Psoas muscle (tissue), 8 donors: ENCODE measurements around the gene XRCC3. TPM values are rescaled to one million over a fixed set of nuclear protein-coding genes. Genes with fewer than 3 reads are reported as not detected.

Experiments
- ATAC-seq, 4 donors: fragments of 200-7000 bp; cut with Tn5 transposase; one replicate each; pipeline ENCODE4 v1.9.1; 2020; ENCODE audit warnings: moderate library complexity in 3 of 4, mild to moderate bottlenecking in 2 of 4
- DNase-seq, 2 donors: peaks; one replicate each; pipeline ENCODE4 v3.0.0-alpha.2; 2020
- H3K27ac ChIP-seq: fragments of 200-600 bp; one replicate; pipeline ENCODE4 v1.8.0; 2022
- H3K27me3 ChIP-seq, 3 donors: fragments of 200-600 bp in 1 of 3; one replicate each; pipeline versions ENCODE4 v1.6.1 to v1.8.0; 2013 to 2022; ENCODE audit warnings: low read length in 2 of 3, mild to moderate bottlenecking in 2 of 3, moderate library complexity in 1 of 3; ENCODE audit not compliant: insufficient read depth in 3 of 3
- H3K36me3 ChIP-seq, 2 donors: fragments of 200-600 bp in 1 of 2; one replicate each; pipeline versions ENCODE4 v1.6.1 to v1.8.0; 2013 to 2022; ENCODE audit warnings: low read depth in 1 of 2, mild to moderate bottlenecking in 1 of 2, moderate library complexity in 1 of 2; ENCODE audit not compliant: insufficient read depth in 1 of 2
- H3K4me1 ChIP-seq: fragments of 200-600 bp; one replicate; pipeline ENCODE4 v1.8.0; 2022
- H3K4me3 ChIP-seq: fragments of 200-600 bp; one replicate; pipeline ENCODE4 v1.8.0; 2022; ENCODE audit warnings: mild to moderate bottlenecking
- H3K9me3 ChIP-seq: fragments of 200-600 bp; one replicate; pipeline ENCODE4 v1.8.0; 2022
- CTCF ChIP-seq: fragments of 200-600 bp; IDR thresholded peaks from one replicate; pipeline ENCODE4 v1.8.0; 2022; ENCODE audit warnings: antibody characterized with exemption
- WGBS, 3 donors: extraction: QIAGEN DNeasy Blood & Tissue Kit; methylation state at CpG; one replicate each; pipeline versions ENCODE4 v1.1.6 to v1.1.7; 2013; 5-methylcytosine and 5-hydroxymethylcytosine counted together
- intact Hi-C, 2 donors: fragments of 100-400 bp; cut with DNase I; formaldehyde crosslinking; loops; one replicate each; pipeline versions ENCODE4 v1.11.0 to v1.14.2; 2022
- polyA plus RNA-seq, 3 donors: library from polyadenylated mRNA; stranded (reverse); fragments of 200-250 nt; gene quantifications; one replicate each; pipeline ENCODE4 v1.2.3, GENCODE V29; 2013
- total RNA-seq, 4 donors: library from RNA; stranded (reverse); fragmentation: NEBNext Ultra II Directional in 2 of 4; extraction: Animal tissue kit (Norgen Biotek cat#: 25700) in 2 of 4; gene quantifications; one replicate each; pipeline versions ENCODE4 v1.2.1 to v1.2.4, GENCODE V29; 2021 to 2023
- donor health status: healthy with polysubstance abuse.
- donor health status: DM: no; HTN: no; CAD: no; lungs with moderate emphysema.
- donor health status: Bipolar disorder and iron deficiency.
- donor health status: healthy.
- donor health status: DM: yes; HTN: yes; CAD: no.
- donor health status: DM: no; HTN: no; CAD: no.
- donor health status: DM: no; HTN: no; CAD: no.
- donor health status: DM: yes; HTN: yes; CAD: no.

The XRCC3 gene
- total and polyA plus RNA-seq, 7 donors: 1.00 to 2.5 (median 1.6) TPM

- no peak for TF ChIP-seq CTCF
- no peaks in the 10 kb centered on the region for H3K27me3 ChIP-seq
- ATAC-seq (peak; percentile 80 to 84 (median 84)), DNase-seq (peak; percentile 67 to 89)
- peaks cover 4 to 57% of the 10 kb centered on the region in 2 donors for H3K36me3 ChIP-seq
- WGBS, 3 donors: 33 to 51% (median 36%) methylated on average over 25 of the region's 25 CpGs
- H3K4me1 ChIP-seq: peaks cover 48% of the 10 kb centered on the region
- no peak overlapping the region for H3K4me3 ChIP-seq
- intact Hi-C loops: loop anchor here in 1 of 2 donors (5.0 kb wide), 1 partner anchor 68 kb away; no protein-coding TSS in a partner anchor
- H3K9me3 ChIP-seq: no peaks in the 10 kb centered on the region
- peak overlapping the region; percentile 71 for H3K27ac ChIP-seq
These were observed 15.1 kb downstream of the XRCC3 start for GRCh38 chr14:103699901-103700752.

- ATAC-seq (no peak), DNase-seq (peak; percentile 12 to 51)
- TF ChIP-seq CTCF: no peak
- Histone ChIP-seq H3K27ac (peak overlapping the region; percentile 71), H3K36me3 (peaks cover 4 to 56% of the 10 kb centered on the region in 2 donors), H3K9me3 (no peaks in the 10 kb centered on the region), H3K4me1 (peaks cover 48% of the 10 kb centered on the region), H3K4me3 (no peak overlapping the region), H3K27me3 (no peaks in the 10 kb centered on the region)
- 87 to 94% (median 92%) methylated on average over 16 to 17 of the region's 17 CpGs for WGBS, 3 donors
- intact Hi-C loops: loop anchor here in 1 of 2 donors (5.0 kb wide), 1 partner anchor 67 kb away; no protein-coding TSS in a partner anchor
These were observed 16.0 kb downstream of the XRCC3 start for GRCh38 chr14:103699261-103699661.

GRCh38 chr14:103698380-103699260 is 16.6 kb downstream of the XRCC3 start:
- no peak for TF ChIP-seq CTCF
- peaks cover 6 to 56% of the 10 kb centered on the region in 2 donors for H3K36me3 ChIP-seq
- peak; percentile 15 to 51 for DNase-seq
- H3K27ac ChIP-seq: peak overlapping the region; percentile 71
- no peak overlapping the region for H3K4me3 ChIP-seq
- no peaks in the 10 kb centered on the region for H3K27me3 ChIP-seq
- intact Hi-C loops: loop anchor here in 1 of 2 donors (5.0 kb wide), 1 partner anchor 66 kb away; no protein-coding TSS in a partner anchor
- no peak for ATAC-seq
- no peaks in the 10 kb centered on the region for H3K9me3 ChIP-seq
- peaks cover 51% of the 10 kb centered on the region for H3K4me1 ChIP-seq
- WGBS, 3 donors: 80 to 88% (median 82%) methylated on average over 33 of the region's 33 CpGs

GRCh38 chr14:103697603-103698379 is 17.5 kb downstream of the XRCC3 start:
- H3K27ac ChIP-seq: peak overlapping the region; percentile 30
- DNase-seq (peak; percentile 12 to 43), ATAC-seq (no peak)
- H3K9me3 ChIP-seq: no peaks in the 10 kb centered on the region
- peaks cover 59% of the 10 kb centered on the region for H3K4me1 ChIP-seq
- intact Hi-C loops: loop anchor here in 1 of 2 donors (5.0 kb wide), 1 partner anchor 65 kb away; no protein-coding TSS in a partner anchor
- no peak for TF ChIP-seq CTCF
- no peaks in the 10 kb centered on the region for H3K27me3 ChIP-seq
- WGBS, 3 donors: 70 to 74% (median 70%) methylated on average over 12 to 14 of the region's 14 CpGs
- H3K36me3 ChIP-seq: peaks cover 5 to 56% of the 10 kb centered on the region in 2 donors
- no peak overlapping the region for H3K4me3 ChIP-seq
